Heart left ventricle (tissue), 13 donors: ENCODE results near the gene TSSC4.

Experiments used
- CTCF ChIP-seq, 12 donors: fragments of 200-600 bp; sonication (generic) in 4 of 12; IDR thresholded peaks; one replicate each; pipeline versions ENCODE4 v1.5.0 to v1.8.0; 2018 to 2022; ENCODE audit warnings: antibody characterized with exemption in 12 of 12, mild to moderate bottlenecking in 5 of 12
- POLR2A ChIP-seq, 2 donors: fragments of 450-650 bp; IDR thresholded peaks; one replicate each; pipeline ENCODE4 v1.6.1; 2017; ENCODE audit warnings: antibody characterized with exemption in 2 of 2, mild to moderate bottlenecking in 2 of 2, moderate library complexity in 2 of 2
- donor health status: ischemic (EF 13 %, LVEDD 7.1; RV severe dilation, severe dysfunction).
- donor health status: DM: no; HTN: yes; CAD: no.
- donor health status: DM: no; HTN: no; CAD: no.
- donor health status: ischemic (EF 25% LVEDD 6.9; RV normal size, moderate dysfunction).
- donor health status: ischemic (EF 25% LVEDD 5.7; RV mildly dilated, moderate dysfunction).
- donor health status: ischemic (EF 35%, LVEDD 5.7; RV mildly dilated, moderate dysfunction).
- donor health status: nonischemic (EF 11% LVEDD 7.7; RV severe dilation, severe dysfunction).
- donor health status: DM: yes; HTN: yes; CAD: no.
- donor health status: PGD.
- donor health status: ischemic (EF 29% LVEDD 5.4; RV normal size, mild dysfunction).
- donor health status: nonischemic (EF 23%, LVEDD 6.1; RV moderate dilation, normal function).

- no peak for TF ChIP-seq CTCF (IDR thresholded peaks at IDR 0.05)
- TF ChIP-seq POLR2A (IDR thresholded peaks at IDR 0.05) = no peak
Observed at GRCh38 chr11:2434008-2434407, 33.5 kb downstream of the TSSC4 start.
